HG02884 (cell line): ENCODE measurements around the gene RASL11A.
"Not testable (repeated sequence)": the region's sequence is repeated elsewhere in the genome, so short reads cannot be mapped to it uniquely, and the experiment has no call there.

Experiments
- ATAC-seq: cut with Tn5 transposase; IDR thresholded peaks from one replicate; pipeline ENCODE4 v1.9.1; 2021; ENCODE audit warnings: mild to moderate bottlenecking, moderate library complexity; ENCODE audit not compliant: unreplicated experiment

RASL11A gene

GRCh38 chr13:27298849-27299248 is 28.2 kb downstream of the RASL11A start:
- no peak for ATAC-seq

- not testable (repeated sequence) for ATAC-seq
Observed at GRCh38 chr13:27300406-27300805, 29.8 kb downstream of the RASL11A start.

GRCh38 chr13:27300941-27301586 is 30.4 kb downstream of the RASL11A start:
- no peak for ATAC-seq

GRCh38 chr13:27302643-27303262 is 32.1 kb downstream of the RASL11A start:
- ATAC-seq = no peak

- no peak for ATAC-seq
Observed at GRCh38 chr13:27304099-27304498, 33.5 kb downstream of the RASL11A start.

GRCh38 chr13:27304611-27305010 is 34.0 kb downstream of the RASL11A start:
- ATAC-seq = no peak

GRCh38 chr13:27306364-27306763 is 35.7 kb downstream of the RASL11A start:
- no peak for ATAC-seq

GRCh38 chr13:27308941-27309340 is 38.3 kb downstream of the RASL11A start:
- no peak for ATAC-seq

GRCh38 chr13:27309401-27309958 is 38.9 kb downstream of the RASL11A start:
- no peak for ATAC-seq

GRCh38 chr13:27309967-27310598 is 39.5 kb downstream of the RASL11A start:
- ATAC-seq = no peak

- no peak for ATAC-seq
Observed at GRCh38 chr13:27310946-27311345, 40.3 kb downstream of the RASL11A start.

GRCh38 chr13:27311518-27312210 is 41.0 kb downstream of the RASL11A start:
- no peak for ATAC-seq

GRCh38 chr13:27313770-27314169 is 43.1 kb downstream of the RASL11A start:
- ATAC-seq = no peak

- no peak for ATAC-seq
Observed at GRCh38 chr13:27319404-27319803, 48.8 kb downstream of the RASL11A start.

GRCh38 chr13:27321468-27322431 is 51.1 kb downstream of the RASL11A start:
- ATAC-seq = no peak

GRCh38 chr13:27322443-27322842 is 51.8 kb downstream of the RASL11A start:
- ATAC-seq = not testable (repeated sequence)
